Neural progenitor cell (in vitro differentiated cells): ENCODE data around the gene SAMD4B. TPM values are rescaled to one million over a fixed set of nuclear protein-coding genes. Genes with fewer than 3 reads are reported as not detected.

Source experiments
- DNase-seq: peaks from one replicate; pipeline ENCODE4 v3.0.0-alpha.2; 2016; ENCODE audit warnings: low spot score
- H2AFZ ChIP-seq: fragments of 200-600 bp; sonication (generic); replicated peaks from 2 replicates; pipeline ENCODE4 v1.6.1; 2016; ENCODE audit warnings: antibody characterized with exemption
- H3F3A ChIP-seq: fragments of 200-600 bp; sonication (generic); 2 replicates; pipeline ENCODE4 v1.6.1; 2016; ENCODE audit warnings: antibody characterized with exemption, low read depth
- H3K27ac ChIP-seq: fragments of 200-600 bp; sonication (generic); 2 replicates; pipeline ENCODE4 v1.5.1; 2016; ENCODE audit warnings: mild to moderate bottlenecking
- H3K27me3 ChIP-seq: fragments of 200-600 bp; sonication (generic); 2 replicates; pipeline ENCODE4 v1.6.1; 2016; ENCODE audit warnings: mild to moderate bottlenecking, moderate library complexity
- H3K36me3 ChIP-seq: fragments of 200-600 bp; sonication (generic); 2 replicates; pipeline ENCODE4 v1.5.1; 2016
- H3K4me1 ChIP-seq: fragments of 200-600 bp; sonication (generic); 2 replicates; pipeline ENCODE4 v1.6.1; 2016; ENCODE audit warnings: mixed run types
- H3K4me2 ChIP-seq: fragments of 200-600 bp; sonication (generic); 2 replicates; pipeline ENCODE4 v1.6.1; 2016
- H3K4me3 ChIP-seq: fragments of 200-600 bp; sonication (generic); 2 replicates; pipeline ENCODE4 v1.5.1; 2016
- H3K79me2 ChIP-seq: fragments of 200-600 bp; sonication (generic); 2 replicates; pipeline ENCODE4 v1.6.1; 2016; ENCODE audit warnings: low read depth
- H3K9ac ChIP-seq: fragments of 200-600 bp; sonication (generic); 2 replicates; pipeline ENCODE4 v1.6.1; 2016
- H3K9me3 ChIP-seq: fragments of 200-600 bp; sonication (generic); 2 replicates; pipeline ENCODE4 v1.5.1; 2016; ENCODE audit warnings: low read depth
- H4K20me1 ChIP-seq: fragments of 200-600 bp; sonication (generic); 2 replicates; pipeline ENCODE4 v1.6.1; 2016; ENCODE audit warnings: low read depth
- H3K27ac Mint-ChIP-seq: 3 replicates; pipeline ENCODE4 v1.8.0; 2021; ENCODE audit warnings: mixed read lengths
- H3K27me3 Mint-ChIP-seq: 2 replicates; pipeline ENCODE4 v1.8.0; 2022; ENCODE audit warnings: low read depth, mild to moderate bottlenecking, inconsistent platforms, moderate library complexity, mixed read lengths; ENCODE audit not compliant: insufficient read depth
- H3K36me3 Mint-ChIP-seq: 3 replicates; pipeline ENCODE4 v1.8.0; 2021; ENCODE audit warnings: mixed read lengths
- H3K4me1 Mint-ChIP-seq: 3 replicates; pipeline ENCODE4 v1.8.0; 2021; ENCODE audit warnings: mixed read lengths
- H3K4me3 Mint-ChIP-seq: 3 replicates; pipeline ENCODE4 v1.8.0; 2021; ENCODE audit warnings: mild to moderate bottlenecking, moderate library complexity, mixed read lengths
- H3K9me3 Mint-ChIP-seq: 3 replicates; pipeline ENCODE4 v1.8.0; 2020; ENCODE audit warnings: mixed read lengths
- CTCF ChIP-seq: fragments of 200-600 bp; sonication (generic); IDR thresholded peaks from 2 replicates; pipeline ENCODE4 v1.5.1; 2017; ENCODE audit warnings: antibody characterized with exemption, mild to moderate bottlenecking
- EZH2 ChIP-seq: fragments of 200-600 bp; sonication (generic); IDR thresholded peaks from 2 replicates; pipeline ENCODE4 v1.6.1; 2017; ENCODE audit warnings: antibody characterized with exemption, mild to moderate bottlenecking, moderate library complexity
- EZH2phosphoT487 ChIP-seq: fragments of 200-600 bp; sonication (generic); IDR thresholded peaks from 2 replicates; pipeline ENCODE4 v1.6.1; 2017; ENCODE audit warnings: antibody characterized with exemption
- total RNA-seq: library from RNA; depleted of rRNA; stranded (reverse); fragments of >200 nt; gene quantifications from 2 replicates; pipeline ENCODE4 v1.2.3, GENCODE V29; 2015; ENCODE audit warnings: low replicate concordance

Gene SAMD4B
- total RNA-seq, 1 donor from 2014 or later, result 32.8 TPM

GRCh38 chr19:39384839-39385568 is 42.8 kb downstream of the SAMD4B start:
- Mint-ChIP-seq H3K4me1 (peaks cover under 1% of the 10 kb centered on the region), H3K4me3 (no peak overlapping the region), H3K9me3 (no peaks in the 10 kb centered on the region), H3K27ac (no peak overlapping the region), H3K36me3 (peaks cover 38% of the 10 kb centered on the region), H3K27me3 (peaks cover 2% of the 10 kb centered on the region)
- peaks cover 21% of the 10 kb centered on the region for H3F3A ChIP-seq
- DNase-seq, result no peak
- H3K36me3 ChIP-seq, result no peaks in the 10 kb centered on the region
- no peaks in the 10 kb centered on the region for H3K27me3 ChIP-seq
- H3K4me3 ChIP-seq, result no peak overlapping the region
- H3K9ac ChIP-seq, result no peak overlapping the region
- TF ChIP-seq EZH2phosphoT487 (no peak), CTCF (no peak), EZH2 (no peak)
- no peaks in the 10 kb centered on the region for H3K9me3 ChIP-seq
- no peak overlapping the region for H3K4me2 ChIP-seq
- no peaks in the 10 kb centered on the region for H3K4me1 ChIP-seq
- H4K20me1 ChIP-seq, result peaks cover 19% of the 10 kb centered on the region
- no peak overlapping the region for H2AFZ ChIP-seq
- peaks cover 6% of the 10 kb centered on the region for H3K79me2 ChIP-seq
- H3K27ac ChIP-seq, result no peak overlapping the region

- H3K9me3 ChIP-seq, result no peaks in the 10 kb centered on the region
- no peak overlapping the region for H3K4me3 ChIP-seq
- H4K20me1 ChIP-seq, result peaks cover 17% of the 10 kb centered on the region
- H3K27me3 ChIP-seq, result no peaks in the 10 kb centered on the region
- no peak overlapping the region for H3K4me2 ChIP-seq
- Mint-ChIP-seq H3K36me3 (peaks cover 35% of the 10 kb centered on the region), H3K27me3 (peaks cover 5% of the 10 kb centered on the region), H3K4me3 (peak overlapping the region; percentile 69), H3K4me1 (peaks cover 5% of the 10 kb centered on the region), H3K9me3 (no peaks in the 10 kb centered on the region), H3K27ac (peak overlapping the region; percentile 5)
- H3K79me2 ChIP-seq, result peaks cover 10% of the 10 kb centered on the region
- no peaks in the 10 kb centered on the region for H3K36me3 ChIP-seq
- H3K4me1 ChIP-seq, result no peaks in the 10 kb centered on the region
- no peak overlapping the region for H3K27ac ChIP-seq
- peaks cover 30% of the 10 kb centered on the region for H3F3A ChIP-seq
- no peak for DNase-seq
- H2AFZ ChIP-seq, result no peak overlapping the region
- H3K9ac ChIP-seq, result no peak overlapping the region
- no peak for TF ChIP-seq EZH2
Measured at GRCh38 chr19:39385629-39386411, 43.6 kb downstream of the SAMD4B start.

GRCh38 chr19:39386557-39386956 is 44.3 kb downstream of the SAMD4B start:
- Histone ChIP-seq H3K4me2 (no peak overlapping the region), H3K27ac (no peak overlapping the region), H4K20me1 (peaks cover 14% of the 10 kb centered on the region), H3K27me3 (no peaks in the 10 kb centered on the region), H3K79me2 (peaks cover 13% of the 10 kb centered on the region), H3K36me3 (no peaks in the 10 kb centered on the region), H3F3A (peaks cover 34% of the 10 kb centered on the region), H2AFZ (no peak overlapping the region), H3K4me3 (no peak overlapping the region), H3K4me1 (no peaks in the 10 kb centered on the region), H3K9me3 (no peaks in the 10 kb centered on the region), H3K9ac (no peak overlapping the region)
- Mint-ChIP-seq H3K4me1 (peaks cover 10% of the 10 kb centered on the region), H3K4me3 (no peak overlapping the region), H3K27me3 (peaks cover 8% of the 10 kb centered on the region), H3K9me3 (no peaks in the 10 kb centered on the region), H3K36me3 (peaks cover 27% of the 10 kb centered on the region), H3K27ac (no peak overlapping the region)
- DNase-seq, result no peak
- TF ChIP-seq EZH2phosphoT487, result no peak
- no peak for TF ChIP-seq CTCF
- no peak for TF ChIP-seq EZH2

- DNase-seq, result no peak
- Histone ChIP-seq H3K36me3 (no peaks in the 10 kb centered on the region), H4K20me1 (peaks cover 20% of the 10 kb centered on the region), H3K9ac (no peak overlapping the region), H3K27ac (no peak overlapping the region), H3K27me3 (no peaks in the 10 kb centered on the region), H2AFZ (no peak overlapping the region), H3F3A (peaks cover 38% of the 10 kb centered on the region), H3K4me3 (no peak overlapping the region), H3K4me1 (peaks cover 5% of the 10 kb centered on the region), H3K4me2 (no peak overlapping the region), H3K79me2 (peaks cover 32% of the 10 kb centered on the region), H3K9me3 (no peaks in the 10 kb centered on the region)
- no peak overlapping the region for H3K27ac Mint-ChIP-seq
- TF ChIP-seq EZH2phosphoT487, result no peak
- TF ChIP-seq CTCF, result no peak
- TF ChIP-seq EZH2, result no peak
- peaks cover 8% of the 10 kb centered on the region for H3K27me3 Mint-ChIP-seq
- no peaks in the 10 kb centered on the region for H3K9me3 Mint-ChIP-seq
- H3K4me3 Mint-ChIP-seq, result peak overlapping the region; percentile 67
- peaks cover 16% of the 10 kb centered on the region for H3K4me1 Mint-ChIP-seq
- H3K36me3 Mint-ChIP-seq, result peaks cover 23% of the 10 kb centered on the region
Measured at GRCh38 chr19:39388657-39389056, 46.4 kb downstream of the SAMD4B start.
